HEK293 (cell line): ENCODE data around the gene NUDT22.

Experiments
- CTCF ChIA-PET: fragments of 350-600 bp; formaldehyde crosslinking; extraction: SDS; loops from one replicate; lab custom pipeline; 2021; ENCODE audit warnings: antibody characterized with exemption; lab: Yijun Ruan, JAX
- POLR2A ChIA-PET: fragments of 300-600 bp; formaldehyde crosslinking; extraction: SDS; loops from one replicate; lab custom pipeline; 2020; ENCODE audit warnings: antibody characterized with exemption, inconsistent platforms; lab: Yijun Ruan, JAX
- H3K27ac ChIP-seq: fragments of 200-500 bp; sonication (Bioruptor generic); 2 replicates; pipeline ENCODE4 v1.5.1; 2014; ENCODE audit warnings: low read depth, low read length, control low read depth, inconsistent platforms; ENCODE audit errors: extremely low read depth
- H3K36me3 ChIP-seq, 2 experiments: fragments of 200-500 bp in 1 of 2; sonication (Bioruptor generic) in 1 of 2; 1 replicate in 1 of 2; 2 replicates in 1 of 2; pipeline ENCODE4 v1.5.1; 2014 to 2017; ENCODE audit warnings: inconsistent platforms in 2 of 2, low read length in 2 of 2; ENCODE audit not compliant: control insufficient read depth in 2 of 2, insufficient read depth in 1 of 2
- H3K4me1 ChIP-seq: fragments of 200-500 bp; sonication (Bioruptor generic); 2 replicates; pipeline ENCODE4 v1.5.1; 2014; ENCODE audit warnings: mild to moderate bottlenecking, low read length, inconsistent platforms; ENCODE audit not compliant: control insufficient read depth, insufficient read depth
- H3K4me3 ChIP-seq: 2 replicates; pipeline ENCODE4 v1.5.1; 2011; ENCODE audit warnings: low read depth, mild to moderate bottlenecking, control low read depth, low read length, moderate library complexity
- H3K9me3 ChIP-seq: fragments of 200-500 bp; sonication (Bioruptor generic); 2 replicates; pipeline ENCODE4 v1.5.1; 2014; ENCODE audit warnings: low read depth, low read length, inconsistent platforms; ENCODE audit not compliant: control insufficient read depth, insufficient read depth
- GLIS1 ChIP-seq: fragments of 450-650 bp; formaldehyde crosslinking; IDR thresholded peaks from 2 replicates; pipeline ENCODE4 v1.5.1; 2016; ENCODE audit warnings: missing biosample characterization, missing genetic modification characterization
- HOXC10 ChIP-seq: sonication (generic); formaldehyde crosslinking; IDR thresholded peaks from 2 replicates; pipeline ENCODE4 v1.8.1; 2023; ENCODE audit warnings: mild to moderate bottlenecking, missing genetic modification reagents
- KLF17 ChIP-seq: fragments of 450-650 bp; formaldehyde crosslinking; IDR thresholded peaks from 2 replicates; pipeline ENCODE4 v1.5.1; 2016; ENCODE audit warnings: missing biosample characterization, missing genetic modification characterization
- PRDM2 ChIP-seq: fragments of 450-650 bp; formaldehyde crosslinking; IDR thresholded peaks from 2 replicates; pipeline ENCODE4 v1.5.1; 2016; ENCODE audit warnings: missing biosample characterization, missing genetic modification characterization, borderline replicate concordance
- REST ChIP-seq: fragments of 450-650 bp; formaldehyde crosslinking; IDR thresholded peaks from 2 replicates; pipeline ENCODE4 v1.5.1; 2016; ENCODE audit warnings: missing biosample characterization, missing genetic modification characterization
- TSHZ1 ChIP-seq: fragments of 450-650 bp; formaldehyde crosslinking; IDR thresholded peaks from 2 replicates; pipeline ENCODE4 v1.5.1; 2016; ENCODE audit warnings: missing biosample characterization, missing genetic modification characterization, borderline replicate concordance
- ZBTB7A ChIP-seq: fragments of 450-650 bp; formaldehyde crosslinking; IDR thresholded peaks from 2 replicates; pipeline ENCODE4 v1.5.1; 2016; ENCODE audit warnings: low read depth, missing biosample characterization, missing genetic modification characterization
- ZIC2 ChIP-seq: fragments of 450-650 bp; formaldehyde crosslinking; IDR thresholded peaks from 2 replicates; pipeline ENCODE4 v1.5.1; 2016; ENCODE audit warnings: missing biosample characterization, missing genetic modification characterization
- ZNF148 ChIP-seq: fragments of 450-650 bp; formaldehyde crosslinking; IDR thresholded peaks from 2 replicates; pipeline ENCODE4 v1.5.0; 2017; ENCODE audit warnings: missing biosample characterization, missing genetic modification characterization, borderline replicate concordance
- ZNF175 ChIP-seq: fragments of 450-650 bp; formaldehyde crosslinking; IDR thresholded peaks from 2 replicates; pipeline ENCODE4 v1.5.1; 2016; ENCODE audit warnings: missing biosample characterization, missing genetic modification characterization
- ZNF362 ChIP-seq: fragments of 450-650 bp; formaldehyde crosslinking; IDR thresholded peaks from 2 replicates; pipeline ENCODE4 v1.5.1; 2016; ENCODE audit warnings: missing biosample characterization, missing genetic modification characterization
- ZNF670 ChIP-seq: fragments of 450-650 bp; formaldehyde crosslinking; IDR thresholded peaks from 2 replicates; pipeline ENCODE4 v1.5.1; 2016; ENCODE audit warnings: missing biosample characterization, missing genetic modification characterization, low read depth
- ZNF747 ChIP-seq: fragments of 450-650 bp; formaldehyde crosslinking; IDR thresholded peaks from 2 replicates; pipeline ENCODE4 v1.5.1; 2016; ENCODE audit warnings: missing biosample characterization, missing genetic modification characterization
- ZNF837 ChIP-seq: fragments of 450-650 bp; formaldehyde crosslinking; IDR thresholded peaks from 2 replicates; pipeline ENCODE4 v1.5.1; 2016; ENCODE audit warnings: missing biosample characterization, missing genetic modification characterization

The NUDT22 gene

GRCh38 chr11:64211181-64211872 lies 14.7 kb upstream of the NUDT22 start:
- CTCF ChIA-PET: interaction anchor here (0.8 to 1.5 kb wide), 2 partner anchors 25 to 34 kb away, joined by 3 read pairs; partner anchors contain the start of gene STIP1

GRCh38 chr11:64216879-64217278 lies 9.2 kb upstream of the NUDT22 start:
- CTCF ChIA-PET: interaction anchor here (0.5 to 5.2 kb wide), 6 partner anchors 12 to 969 kb away, joined by 3 to 37 read pairs (median 4); partner anchors contain the start of gene FERMT3
- Histone ChIP-seq H3K36me3 (peaks cover 0 to 9% of the 10 kb centered on the region in 2 experiments; a peak in 1 of 3 replicates), H3K27ac (no peak overlapping the region), H3K4me1 (no peaks in the 10 kb centered on the region), H3K4me3 (no peak overlapping the region), H3K9me3 (no peaks in the 10 kb centered on the region)
- POLR2A ChIA-PET: interaction anchor here (1.4 to 1.5 kb wide), 2 partner anchors 9 to 31 kb away, joined by 6 read pairs; partner anchors contain the start of genes NUDT22, STIP1 and TRPT1
- TF ChIP-seq GLIS1 (tag by site-specific recombination) (no peak), ZNF148 (no peak), ZNF175 (no peak), REST (tag by site-specific recombination) (no peak), KLF17 (tag by site-specific recombination) (no peak), TSHZ1 (tag by site-specific recombination) (no peak), ZNF362 (no peak), HOXC10 (no peak), ZNF670 (tag by site-specific recombination) (no peak), ZNF837 (tag by site-specific recombination) (no peak), ZBTB7A (tag by site-specific recombination) (no peak), ZNF747 (tag by site-specific recombination) (no peak), PRDM2 (tag by site-specific recombination) (no peak)

More at GRCh38 chr11:64211181-64211872, 14.7 kb upstream of the NUDT22 start:
- Histone ChIP-seq H3K27ac (no peak overlapping the region), H3K36me3 (peaks cover 0 to 11% of the 10 kb centered on the region in 2 experiments; a peak in 1 of 3 replicates), H3K4me3 (no peak overlapping the region), H3K4me1 (no peaks in the 10 kb centered on the region), H3K9me3 (no peaks in the 10 kb centered on the region)
- POLR2A ChIA-PET: interaction anchor here (1.1 to 2.1 kb wide), 2 partner anchors 11 to 26 kb away, joined by 5 read pairs; partner anchors contain the start of gene STIP1
- TF ChIP-seq ZIC2 (tag by site-specific recombination): peak; percentile 60
- TF ChIP-seq ZNF670 (tag by site-specific recombination): no peak
- no peak for TF ChIP-seq ZBTB7A (tag by site-specific recombination)
